ENCODE measurements around the gene GSTM3.

GSTM3 gene

GRCh38 chr1:109764561-109765482 lies 24.0 kb upstream of the GSTM3 start:
- H3K4me1 ChIP-seq (ENCODE audit: control insufficient read depth, insufficient read depth, low read length) = no peaks in the 10 kb centered on the region
- ChIA-PET CTCF (interaction anchor here (0.7 to 2.1 kb wide), 4 partner anchors 8 to 127 kb away, joined by 3 to 11 read pairs (median 4); no protein-coding TSS in a partner anchor), POLR2A (no interaction called here)
- no peak overlapping the region for H3K27ac ChIP-seq (ENCODE audit: extremely low read depth, low read depth, low read length)
- H3K4me3 ChIP-seq (ENCODE audit: low read depth, low read length) = no peak overlapping the region
- H3K36me3 ChIP-seq (ENCODE audit: control insufficient read depth in 2 of 2, insufficient read depth in 1 of 2, low read length in 2 of 2) = no peaks in the 10 kb centered on the region
- TF ChIP-seq ZNF747 (tag by site-specific recombination; IDR thresholded peaks at IDR 0.05) = no peak
- no peaks in the 10 kb centered on the region for H3K9me3 ChIP-seq (ENCODE audit: control insufficient read depth, insufficient read depth, low read depth, low read length)

- no peak within 1 kb of the TSS for H3K27ac ChIP-seq (ENCODE audit: extremely low read depth, low read depth, low read length)
- no peaks in the 10 kb centered on the region for H3K9me3 ChIP-seq (ENCODE audit: control insufficient read depth, insufficient read depth, low read depth, low read length)
- CTCF ChIA-PET = interaction anchor here (0.7 to 2.1 kb wide), 3 partner anchors 9 to 231 kb away, joined by 3 to 11 read pairs (median 3); no protein-coding TSS in a partner anchor
- POLR2A ChIA-PET = no interaction called here
- no peak within 1 kb of the TSS for H3K4me3 ChIP-seq (ENCODE audit: low read depth, low read length)
- no peaks in the 10 kb centered on the region for H3K36me3 ChIP-seq (ENCODE audit: control insufficient read depth in 2 of 2, insufficient read depth in 1 of 2, low read length in 2 of 2)
- H3K4me1 ChIP-seq (ENCODE audit: control insufficient read depth, insufficient read depth, low read length) = no peaks in the 10 kb centered on the region
- TF ChIP-seq YY2 (tag by site-specific recombination; IDR thresholded peaks at IDR 0.05) (no peak), REST (tag by site-specific recombination; IDR thresholded peaks at IDR 0.05) (no peak), ZNF169 (tag by site-specific recombination; IDR thresholded peaks at IDR 0.05) (no peak), ZNF585B (tag by site-specific recombination; IDR thresholded peaks at IDR 0.05) (no peak), ZNF184 (tag by site-specific recombination; IDR thresholded peaks at IDR 0.05) (no peak), ZNF157 (tag by site-specific recombination; IDR thresholded peaks at IDR 0.05) (no peak), PRDM6 (tag by site-specific recombination; IDR thresholded peaks at IDR 0.05) (no peak), ZNF704 (tag by site-specific recombination; IDR thresholded peaks at IDR 0.05) (no peak), ZNF518A (tag by site-specific recombination; conservative IDR thresholded peaks at IDR 0.05; ENCODE audit: low read depth) (no peak), ZNF654 (tag by site-specific recombination; IDR thresholded peaks at IDR 0.05; ENCODE audit: low read depth) (no peak), ZNF791 (tag by site-specific recombination; IDR thresholded peaks at IDR 0.05) (no peak), ZNF155 (tag by site-specific recombination; IDR thresholded peaks at IDR 0.05) (no peak)
Measured at GRCh38 chr1:109763646-109764415, 23.0 kb upstream of the GSTM3 start, which contains the start of gene EPS8L3. EPS8L3 (minus strand) TSS chr1:109763923; CDS start chr1:109761749, 2,174 bp downstream.

All from HEK293 (cell line).